GDM1 (cell line): Measurements from ENCODE around the gene USP3.
"Not testable (repeated sequence)": the region's sequence is repeated elsewhere in the genome, so short reads cannot be mapped to it uniquely, and the experiment has no call there.

Source experiments
- DNase-seq: peaks from one replicate; lab custom pipeline; 2025; lab: John Stamatoyannopoulos, UW

USP3 gene

GRCh38 chr15:63610209-63610841, 105.9 kb downstream of the USP3 start:
- peak; percentile 67 for DNase-seq

GRCh38 chr15:63611177-63611576, 106.8 kb downstream of the USP3 start:
- no peak for DNase-seq

- DNase-seq: no peak
Observed at GRCh38 chr15:63612300-63612699, 107.9 kb downstream of the USP3 start.

GRCh38 chr15:63615935-63616334, 111.5 kb downstream of the USP3 start:
- DNase-seq: no peak

GRCh38 chr15:63617147-63617546, 112.8 kb downstream of the USP3 start:
- DNase-seq: not testable (repeated sequence)

- DNase-seq: not testable (repeated sequence)
Observed at GRCh38 chr15:63617627-63618026, 113.2 kb downstream of the USP3 start.

DNA sequence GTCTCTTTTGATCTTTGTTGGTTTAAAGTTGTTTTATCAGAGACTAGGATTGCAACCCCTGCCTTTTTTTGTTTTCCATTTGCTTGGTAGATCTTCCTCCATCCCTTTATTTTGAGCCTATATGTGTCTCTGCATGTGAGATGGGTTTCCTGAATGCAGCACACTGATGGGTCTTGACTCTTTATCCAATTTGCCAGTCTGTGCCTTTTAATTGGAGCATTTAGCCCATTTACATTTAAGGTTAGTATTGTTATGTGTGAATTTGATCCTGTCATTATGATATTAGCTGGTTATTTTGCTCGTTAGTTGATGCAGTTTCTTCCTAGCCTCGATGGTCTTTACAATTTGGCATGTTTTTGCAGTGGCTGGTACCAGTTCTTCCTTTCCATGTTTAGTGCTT, 116.4 kb downstream of the USP3 start:
- not testable (repeated sequence) for DNase-seq

DNA sequence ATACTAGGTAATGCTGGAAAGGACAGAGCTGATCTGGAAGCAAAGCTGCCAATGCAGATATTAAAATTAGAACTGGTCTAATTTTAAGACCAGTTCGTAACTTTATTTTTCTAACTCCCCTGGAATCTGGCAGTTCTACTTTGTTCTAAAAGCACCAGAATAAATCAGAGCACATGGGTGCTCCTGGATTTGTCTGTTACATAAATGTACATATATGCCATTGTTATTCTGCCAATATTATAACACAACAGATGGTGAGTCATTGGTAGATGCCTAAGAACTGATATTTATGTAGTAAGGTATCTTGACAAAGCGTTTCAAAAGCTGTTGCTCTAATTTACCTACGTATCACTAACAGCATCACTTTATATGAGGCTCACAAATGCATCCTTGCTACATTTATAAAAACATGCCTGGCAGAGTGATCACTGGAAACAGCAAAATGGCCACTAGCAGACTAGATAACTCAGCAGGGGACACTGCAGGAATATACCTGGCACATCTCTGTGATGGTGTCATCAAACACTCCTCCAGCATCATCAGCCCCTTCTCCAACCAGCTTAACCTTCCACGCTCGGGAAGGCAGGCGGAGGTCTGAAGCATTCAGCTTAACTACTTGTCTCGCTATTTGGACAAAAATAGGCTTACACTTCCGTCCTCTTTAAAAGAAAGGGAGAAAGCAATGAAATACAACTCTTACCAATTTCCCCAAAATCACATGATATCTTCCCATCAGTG, 119.0 kb downstream of the USP3 start:
- DNase-seq: no peak

GRCh38 chr15:63626955-63627354, 122.6 kb downstream of the USP3 start:
- DNase-seq: no peak

GRCh38 chr15:63628123-63628822, 123.9 kb downstream of the USP3 start:
- DNase-seq: no peak

DNA sequence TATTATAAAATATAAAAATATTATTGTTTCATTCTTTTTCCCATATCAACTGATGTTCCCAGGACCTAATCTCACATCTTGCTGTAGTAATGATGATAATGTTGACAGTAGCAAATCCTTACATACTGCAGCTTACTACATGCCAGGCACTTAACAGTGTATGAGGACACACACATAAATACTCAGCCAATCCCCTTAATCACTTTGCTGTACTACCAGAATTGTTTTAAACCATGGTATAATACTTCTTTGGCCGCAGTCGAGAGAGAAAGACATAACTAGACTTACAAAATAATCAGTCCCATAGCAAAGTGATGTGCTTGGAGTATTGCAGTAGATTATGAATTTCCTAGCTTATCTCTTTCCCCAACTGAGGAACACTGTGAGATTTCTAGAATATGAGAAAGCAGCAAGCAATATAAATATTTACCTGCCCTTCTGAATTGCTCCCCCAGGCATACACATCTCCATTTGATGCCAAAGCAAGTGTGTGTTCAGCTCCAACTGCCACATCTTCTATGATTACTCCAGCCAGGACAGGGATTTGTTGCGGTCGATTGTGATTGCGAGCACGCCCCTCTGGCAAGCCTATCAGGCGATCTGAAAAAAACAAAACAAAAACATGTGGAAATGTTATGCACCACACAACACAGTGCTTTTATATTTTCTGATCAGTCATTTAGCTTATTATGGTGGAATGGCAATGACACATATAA, 125.8 kb downstream of the USP3 start:
- DNase-seq: no peak

- no peak for DNase-seq
Observed at GRCh38 chr15:63633312-63633711, 128.9 kb downstream of the USP3 start.

DNA sequence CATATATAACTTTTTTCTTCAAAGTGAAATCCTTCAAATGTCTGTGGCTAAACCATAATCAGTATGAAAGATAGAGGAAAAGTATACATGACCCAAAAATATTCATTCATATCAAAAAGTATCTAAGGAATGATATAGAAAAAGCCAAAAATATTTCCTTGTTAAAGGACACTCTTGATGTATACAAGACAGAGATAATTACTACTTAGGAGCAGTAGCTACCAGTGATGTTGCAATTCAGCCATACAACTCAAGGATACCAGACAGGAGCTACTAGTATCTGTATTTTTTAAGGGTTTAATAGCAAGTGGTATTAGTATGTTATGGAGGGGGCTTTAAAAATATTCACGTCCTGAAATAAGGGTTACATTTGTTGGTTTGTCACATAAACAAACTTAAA, 129.8 kb downstream of the USP3 start:
- DNase-seq: no peak

GRCh38 chr15:63636518-63637061, 132.2 kb downstream of the USP3 start:
- no peak for DNase-seq

GRCh38 chr15:63638839-63639238, 134.4 kb downstream of the USP3 start:
- DNase-seq: no peak

DNA sequence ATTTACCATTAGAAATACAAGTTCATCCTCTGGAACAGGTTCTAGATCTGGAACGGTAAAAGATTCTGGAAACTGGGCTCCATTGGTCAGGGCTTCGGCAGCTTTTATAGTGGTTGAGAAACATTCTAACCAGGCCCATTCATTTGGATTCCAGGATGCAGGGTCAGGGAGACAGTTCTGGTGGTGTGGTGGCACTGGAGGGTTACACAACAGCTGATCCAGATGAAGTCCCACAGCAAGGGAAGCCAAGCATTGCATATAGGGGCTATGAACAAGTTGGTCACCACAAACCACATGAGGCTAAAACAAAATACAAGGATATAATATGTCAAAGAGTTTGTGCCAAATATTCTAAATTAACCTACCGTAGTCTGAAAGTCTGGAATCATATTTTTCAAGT, 135.8 kb downstream of the USP3 start:
- no peak for DNase-seq
